Motor neuron (in vitro differentiated cells): Measurements from ENCODE around the gene TLN1. TPM values are rescaled to one million over a fixed set of nuclear protein-coding genes. Genes with fewer than 3 reads are reported as not detected.

Experiments
- ATAC-seq, 8 experiments: fragments of 200-7000 bp; cut with Tn5 transposase; replicated peaks in 6 of 8; 2 replicates each; pipeline ENCODE4 v1.8.0; 2021; ENCODE audit warnings: mild to moderate bottlenecking in 8 of 8, moderate library complexity in 8 of 8
- H3K27ac ChIP-seq, 2 donors: fragments of 250-450 bp; sonication (Bioruptor Pico); 2 replicates each; pipeline ENCODE4 v1.9.0; 2021; ENCODE audit warnings: antibody characterized with exemption in 2 of 2, mild to moderate bottlenecking in 2 of 2, moderate library complexity in 1 of 2
- H3K4me1 ChIP-seq, 2 donors: fragments of 250-450 bp; sonication (Bioruptor Pico); replicated peaks in 1 of 2; 2 replicates each; pipeline ENCODE4 v1.6.1; 2021; ENCODE audit warnings: antibody characterized with exemption in 2 of 2, mild to moderate bottlenecking in 2 of 2, moderate library complexity in 1 of 2
- H3K4me3 ChIP-seq, 5 donors: fragments of 250-450 bp; sonication (Bioruptor Pico); 2 replicates each; pipeline ENCODE4 v1.9.0; 2021; ENCODE audit warnings: antibody characterized with exemption in 5 of 5, mild to moderate bottlenecking in 5 of 5, moderate library complexity in 4 of 5
- WGBS, 10 experiments: fragments of 450-650 bp; shearing (Covaris generic); methylation state at CpG; one replicate each; pipeline ENCODE4 v1.0.0; 2022; 5-methylcytosine and 5-hydroxymethylcytosine counted together
- in situ Hi-C, 9 experiments: fragments of 400-800 bp; cut with MboI; loops; one replicate each; pipeline ENCODE4 v1.15.0; 2021; ENCODE audit warnings: low sequenced_read_pairs in 9 of 9, low pct_unique_long_range_greater_than_20kb in 2 of 9; ENCODE audit not compliant: unreplicated experiment in 9 of 9
- total RNA-seq, 8 experiments: library from RNA; unstranded; fragments of 300-600 nt; gene quantifications; 2 replicates each; pipeline versions ENCODE4 v1.2.3 to v1.2.4, GENCODE V29; 2022

The TLN1 gene
- total RNA-seq, 8 experiments from 2014 or later = 6.9 to 138 (median 44.6) TPM

GRCh38 chr9:35682520-35683315 lies 49.3 kb downstream of the TLN1 start:
- peak in 5 of 8 experiments; percentile 34 to 85 (median 78) for ATAC-seq
- in situ Hi-C loops = no loop called here
- Histone ChIP-seq H3K4me3 (no peak overlapping the region), H3K27ac (no peak overlapping the region), H3K4me1 (no peaks in the 10 kb centered on the region)
- WGBS, 10 experiments = 100% methylated on average over 1 to 2 of the region's 10 CpGs; no CpG with 5 or more reads in 6 of the 10 experiments

- H3K27ac ChIP-seq = no peak overlapping the region
- WGBS, 10 experiments = 56 to 80% (median 70%) methylated on average over 1 to 3 of the region's 6 CpGs; no CpG with 5 or more reads in 7 of the 10 experiments
- H3K4me3 ChIP-seq = no peak overlapping the region
- ATAC-seq = no peak
- H3K4me1 ChIP-seq = no peaks in the 10 kb centered on the region
- in situ Hi-C loops = no loop called here
Measured at GRCh38 chr9:35682051-35682450, 49.9 kb downstream of the TLN1 start.

- H3K4me1 ChIP-seq = no peaks in the 10 kb centered on the region
- no peak overlapping the region for H3K27ac ChIP-seq
- in situ Hi-C loops = no loop called here
- no peak overlapping the region for H3K4me3 ChIP-seq
- WGBS, 10 experiments = 67% methylated on average over 3 of the region's 3 CpGs; no CpG with 5 or more reads in 9 of the 10 experiments
- peak in 2 of 8 experiments; percentile 14 to 29 for ATAC-seq
Measured at GRCh38 chr9:35681341-35682002, 50.5 kb downstream of the TLN1 start.

- ATAC-seq = peak in 3 of 8 experiments; percentile 74 to 84 (median 79)
- H3K27ac ChIP-seq = no peak overlapping the region
- in situ Hi-C loops = no loop called here
- WGBS, 10 experiments = 27 to 100% (median 63%) methylated on average over 1 to 11 of the region's 15 CpGs
- no peaks in the 10 kb centered on the region for H3K4me1 ChIP-seq
- H3K4me3 ChIP-seq = no peak overlapping the region
Measured at GRCh38 chr9:35680331-35681105, 51.5 kb downstream of the TLN1 start.

GRCh38 chr9:35679766-35680330 lies 52.1 kb downstream of the TLN1 start:
- in situ Hi-C loops = no loop called here

GRCh38 chr9:35679091-35679490 lies 52.9 kb downstream of the TLN1 start:
- no peak for ATAC-seq
- in situ Hi-C loops = no loop called here
- Histone ChIP-seq H3K4me1 (no peaks in the 10 kb centered on the region), H3K4me3 (no peak overlapping the region), H3K27ac (no peak overlapping the region)
- 66 to 100% (median 90%) methylated on average over 1 to 4 of the region's 5 CpGs; no CpG with 5 or more reads in 5 of the 10 experiments for WGBS, 10 experiments

More at GRCh38 chr9:35679766-35680330, 52.1 kb downstream of the TLN1 start:
- WGBS, 10 experiments = 75 to 80% methylated on average over 1 to 2 of the region's 8 CpGs; no CpG with 5 or more reads in 8 of the 10 experiments
- Histone ChIP-seq H3K4me3 (no peak overlapping the region), H3K4me1 (no peaks in the 10 kb centered on the region), H3K27ac (no peak overlapping the region)
- no peak for ATAC-seq

GRCh38 chr9:35675732-35676392 lies 56.1 kb downstream of the TLN1 start:
- no peaks in the 10 kb centered on the region for H3K4me1 ChIP-seq
- H3K27ac ChIP-seq = no peak overlapping the region
- 40 to 52% methylated on average over 1 to 13 of the region's 51 CpGs; no CpG with 5 or more reads in 8 of the 10 experiments for WGBS, 10 experiments
- ATAC-seq = peak; percentile 66 to 94 (median 88)
- peak overlapping the region; percentile 18 to 30 (median 24) for H3K4me3 ChIP-seq
- in situ Hi-C loops = no loop called here

- in situ Hi-C loops = no loop called here
- H3K27ac ChIP-seq = no peak overlapping the region
- 34 to 85% (median 75%) methylated on average over 3 to 8 of the region's 13 CpGs; no CpG with 5 or more reads in 6 of the 10 experiments for WGBS, 10 experiments
- ATAC-seq = peak in 6 of 8 experiments; percentile 5 to 42 (median 36)
- no peaks in the 10 kb centered on the region for H3K4me1 ChIP-seq
- H3K4me3 ChIP-seq = peak overlapping the region in 3 of 5 donors; percentile 18 to 30 (median 24)
Measured at GRCh38 chr9:35675204-35675603, 56.8 kb downstream of the TLN1 start.

- in situ Hi-C loops = no loop called here
- H3K4me1 ChIP-seq = no peaks in the 10 kb centered on the region
- no peak for ATAC-seq
- H3K27ac ChIP-seq = no peak overlapping the region
- 40 to 60% methylated on average over 1 to 2 of the region's 3 CpGs; no CpG with 5 or more reads in 8 of the 10 experiments for WGBS, 10 experiments
- no peak overlapping the region for H3K4me3 ChIP-seq
Measured at GRCh38 chr9:35674025-35674361, 58.0 kb downstream of the TLN1 start.

- ATAC-seq = peak in 1 of 8 experiments; percentile 7
- Histone ChIP-seq H3K27ac (no peak within 1 kb of the TSS), H3K4me1 (no peaks in the 10 kb centered on the region), H3K4me3 (no peak within 1 kb of the TSS)
- in situ Hi-C loops = no loop called here
- WGBS, 10 experiments = 43 to 90% (median 78%) methylated on average over 1 to 2 of the region's 10 CpGs; no CpG with 5 or more reads in 1 of the 10 experiments
Measured at GRCh38 chr9:35673132-35674024, 58.6 kb downstream of the TLN1 start, which contains the start of gene CA9. Gene CA9, plus strand, starts transcription at chr9:35673928. Its CDS starts 32 bp downstream, at chr9:35673960.

- H3K27ac ChIP-seq = no peak overlapping the region
- WGBS, 10 experiments = 30 to 100% (median 56%) methylated on average over 1 to 4 of the region's 6 CpGs; no CpG with 5 or more reads in 2 of the 10 experiments
- in situ Hi-C loops = no loop called here
- ATAC-seq = no peak
- H3K4me3 ChIP-seq = no peak overlapping the region
- peaks cover 0 to 1% of the 10 kb centered on the region in 2 donors for H3K4me1 ChIP-seq
Measured at GRCh38 chr9:35669331-35670145, 62.5 kb downstream of the TLN1 start.
